ENCODE data around the gene TTC22. TPM values are rescaled to one million over a fixed set of nuclear protein-coding genes. Genes with fewer than 3 reads are reported as not detected.
A peak's percentile ranks its signal among the peaks of the same experiment; 100 is the strongest.

TTC22 gene
- total RNA-seq, 1 experiment from 2014 or later = 0.59 TPM

GRCh38 chr1:54786778-54787177 is 14.3 kb downstream of the TTC22 start:
- H4K8ac ChIP-seq (replicated peaks; ENCODE audit: insufficient read length, low read depth, low read length) = no peak overlapping the region

More at GRCh38 chr1:54786778-54787177, 14.3 kb downstream of the TTC22 start:
- Histone ChIP-seq H3K9ac (ENCODE audit: extremely low read depth, insufficient read length, low read length) (no peak overlapping the region), H3K23me2 (ENCODE audit: insufficient read length, low read depth, low read length, poor library complexity, severe bottlenecking) (no peaks in the 10 kb centered on the region), H2AK5ac (ENCODE audit: insufficient read length, low read length) (no peak overlapping the region), H2BK15ac (ENCODE audit: low read depth, low read length) (no peak overlapping the region), H3K27ac (ENCODE audit: insufficient read length, low read depth, low read length) (no peak overlapping the region), H2AFZ (ENCODE audit: low read length) (no peak overlapping the region), H3K18ac (ENCODE audit: insufficient read length, low read depth, low read length) (no peak overlapping the region), H3K23ac (ENCODE audit: insufficient read length, low read depth, low read length) (no peak overlapping the region), H3T11ph (ENCODE audit: low read length) (no peak overlapping the region), H2BK20ac (ENCODE audit: low read depth, low read length, poor library complexity, severe bottlenecking) (no peak overlapping the region), H4K91ac (ENCODE audit: insufficient read length, low read depth, low read length) (no peak overlapping the region), H2BK120ac (ENCODE audit: low read depth, low read length, poor library complexity, severe bottlenecking) (no peak overlapping the region), H3K4ac (ENCODE audit: low read depth, low read length) (no peak overlapping the region), H3K79me2 (ENCODE audit: insufficient read depth, low read length) (no peaks in the 10 kb centered on the region), H4K20me1 (ENCODE audit: control insufficient read depth, insufficient read depth, insufficient read length) (no peaks in the 10 kb centered on the region), H3K9me3 (ENCODE audit: control insufficient read depth, low read depth, low read length) (no peaks in the 10 kb centered on the region), H3K56ac (ENCODE audit: insufficient read length, low read depth, low read length) (no peak overlapping the region), H4K5ac (ENCODE audit: insufficient read length, low read depth, low read length) (no peak overlapping the region), H2BK5ac (ENCODE audit: insufficient read length, low read length) (no peak overlapping the region), H3K14ac (ENCODE audit: insufficient read depth, low read length) (no peak overlapping the region; the same call in 1 of the 2 replicates), H3K79me1 (ENCODE audit: insufficient read depth, low read depth, low read length, poor library complexity, severe bottlenecking) (no peaks in the 10 kb centered on the region), H3K4me1 (ENCODE audit: insufficient read depth, low read length) (no peaks in the 10 kb centered on the region; the same call in 1 of the 2 replicates), H3K27me3 (ENCODE audit: insufficient read depth, low read length) (peaks cover 3% of the 10 kb centered on the region; the same call in 1 of the 2 replicates), H3K4me2 (ENCODE audit: insufficient read depth, insufficient read length, low read length) (no peak overlapping the region), H2BK12ac (ENCODE audit: insufficient read length, low read depth, low read length) (no peak overlapping the region)
- no peak for DNase-seq
- TF ChIP-seq, protein P1, sequence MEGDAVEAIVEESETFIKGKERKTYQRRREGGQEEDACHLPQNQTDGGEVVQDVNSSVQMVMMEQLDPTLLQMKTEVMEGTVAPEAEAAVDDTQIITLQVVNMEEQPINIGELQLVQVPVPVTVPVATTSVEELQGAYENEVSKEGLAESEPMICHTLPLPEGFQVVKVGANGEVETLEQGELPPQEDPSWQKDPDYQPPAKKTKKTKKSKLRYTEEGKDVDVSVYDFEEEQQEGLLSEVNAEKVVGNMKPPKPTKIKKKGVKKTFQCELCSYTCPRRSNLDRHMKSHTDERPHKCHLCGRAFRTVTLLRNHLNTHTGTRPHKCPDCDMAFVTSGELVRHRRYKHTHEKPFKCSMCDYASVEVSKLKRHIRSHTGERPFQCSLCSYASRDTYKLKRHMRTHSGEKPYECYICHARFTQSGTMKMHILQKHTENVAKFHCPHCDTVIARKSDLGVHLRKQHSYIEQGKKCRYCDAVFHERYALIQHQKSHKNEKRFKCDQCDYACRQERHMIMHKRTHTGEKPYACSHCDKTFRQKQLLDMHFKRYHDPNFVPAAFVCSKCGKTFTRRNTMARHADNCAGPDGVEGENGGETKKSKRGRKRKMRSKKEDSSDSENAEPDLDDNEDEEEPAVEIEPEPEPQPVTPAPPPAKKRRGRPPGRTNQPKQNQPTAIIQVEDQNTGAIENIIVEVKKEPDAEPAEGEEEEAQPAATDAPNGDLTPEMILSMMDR (conservative IDR thresholded peaks at IDR 0.05) = no peak
- H3K4me3 Mint-ChIP-seq = no peak overlapping the region
- no peaks in the 10 kb centered on the region for H3K9me3 Mint-ChIP-seq
- H3K4me1 Mint-ChIP-seq = peaks cover 24 to 26% of the 10 kb centered on the region in 2 experiments
- H3K27me3 Mint-ChIP-seq (ENCODE audit: low read depth) = peaks cover 36% of the 10 kb centered on the region
- WGBS (ENCODE audit: extremely low coverage, insufficient read length, low lambda C conversion rate) = no CpG with 5 or more reads among the region's 8 CpGs
- H3K36me3 Mint-ChIP-seq (ENCODE audit: insufficient read depth in 1 of 3, low read depth in 3 of 3) = no peaks in the 10 kb centered on the region
- H3K27ac Mint-ChIP-seq = peak overlapping the region in 1 of 3 experiments; percentile 82; a peak in 1 of 7 replicates
